NB4 (cell line): ENCODE results near the gene CDH7.

Experiments used
- DNase-seq: peaks from one replicate; pipeline ENCODE4 v3.0.0; 2010; ENCODE audit warnings: low read depth
- H3K4me3 ChIP-seq: one replicate; pipeline ENCODE4 v1.5.1; 2011; ENCODE audit warnings: mild to moderate bottlenecking, low read depth, low read length, moderate library complexity
- MYC ChIP-seq: IDR thresholded peaks from 2 replicates; pipeline ENCODE4 v1.6.1; 2011; ENCODE audit warnings: low read depth, low read length
- POLR2A ChIP-seq: IDR thresholded peaks from 2 replicates; pipeline ENCODE4 v1.6.1; 2011; ENCODE audit warnings: mild to moderate bottlenecking; ENCODE audit not compliant: insufficient read length; ENCODE audit errors: extremely low read depth
- TF ChIP-seq, protein P1 (sequence below): IDR thresholded peaks from 2 replicates; pipeline ENCODE4 v1.6.1; 2011; ENCODE audit warnings: low read depth, low read length
- TF ChIP-seq, protein P2 (sequence below): IDR thresholded peaks from one replicate; pipeline ENCODE4 v1.5.1; 2012; ENCODE audit warnings: low read depth, low read length

CDH7 gene

DNA sequence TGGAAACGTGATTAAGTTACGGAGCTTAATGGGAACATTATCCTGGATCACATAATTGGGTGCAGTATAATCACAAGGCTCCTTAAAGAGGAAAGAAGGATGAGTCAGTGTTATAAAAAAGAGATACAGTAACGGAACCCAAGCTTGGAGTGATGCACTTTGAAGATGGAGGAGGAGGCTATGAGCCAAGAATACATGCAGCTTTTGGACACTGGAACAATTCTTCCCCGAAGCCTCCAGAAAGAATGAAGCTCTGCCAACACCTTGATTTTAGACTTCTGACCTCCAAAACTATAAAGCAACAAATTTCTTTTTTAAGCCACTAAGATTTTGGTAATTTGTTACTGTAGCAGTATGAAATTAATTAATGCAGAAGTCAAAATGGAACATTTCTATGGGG is 85.1 kb downstream of the CDH7 start:
- TF ChIP-seq, protein P1, sequence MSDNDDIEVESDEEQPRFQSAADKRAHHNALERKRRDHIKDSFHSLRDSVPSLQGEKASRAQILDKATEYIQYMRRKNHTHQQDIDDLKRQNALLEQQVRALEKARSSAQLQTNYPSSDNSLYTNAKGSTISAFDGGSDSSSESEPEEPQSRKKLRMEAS, result no peak
- TF ChIP-seq, protein P2, sequence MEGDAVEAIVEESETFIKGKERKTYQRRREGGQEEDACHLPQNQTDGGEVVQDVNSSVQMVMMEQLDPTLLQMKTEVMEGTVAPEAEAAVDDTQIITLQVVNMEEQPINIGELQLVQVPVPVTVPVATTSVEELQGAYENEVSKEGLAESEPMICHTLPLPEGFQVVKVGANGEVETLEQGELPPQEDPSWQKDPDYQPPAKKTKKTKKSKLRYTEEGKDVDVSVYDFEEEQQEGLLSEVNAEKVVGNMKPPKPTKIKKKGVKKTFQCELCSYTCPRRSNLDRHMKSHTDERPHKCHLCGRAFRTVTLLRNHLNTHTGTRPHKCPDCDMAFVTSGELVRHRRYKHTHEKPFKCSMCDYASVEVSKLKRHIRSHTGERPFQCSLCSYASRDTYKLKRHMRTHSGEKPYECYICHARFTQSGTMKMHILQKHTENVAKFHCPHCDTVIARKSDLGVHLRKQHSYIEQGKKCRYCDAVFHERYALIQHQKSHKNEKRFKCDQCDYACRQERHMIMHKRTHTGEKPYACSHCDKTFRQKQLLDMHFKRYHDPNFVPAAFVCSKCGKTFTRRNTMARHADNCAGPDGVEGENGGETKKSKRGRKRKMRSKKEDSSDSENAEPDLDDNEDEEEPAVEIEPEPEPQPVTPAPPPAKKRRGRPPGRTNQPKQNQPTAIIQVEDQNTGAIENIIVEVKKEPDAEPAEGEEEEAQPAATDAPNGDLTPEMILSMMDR, result no peak
- TF ChIP-seq POLR2A, result no peak
- H3K4me3 ChIP-seq, result no peak overlapping the region
- no peak for DNase-seq

DNA sequence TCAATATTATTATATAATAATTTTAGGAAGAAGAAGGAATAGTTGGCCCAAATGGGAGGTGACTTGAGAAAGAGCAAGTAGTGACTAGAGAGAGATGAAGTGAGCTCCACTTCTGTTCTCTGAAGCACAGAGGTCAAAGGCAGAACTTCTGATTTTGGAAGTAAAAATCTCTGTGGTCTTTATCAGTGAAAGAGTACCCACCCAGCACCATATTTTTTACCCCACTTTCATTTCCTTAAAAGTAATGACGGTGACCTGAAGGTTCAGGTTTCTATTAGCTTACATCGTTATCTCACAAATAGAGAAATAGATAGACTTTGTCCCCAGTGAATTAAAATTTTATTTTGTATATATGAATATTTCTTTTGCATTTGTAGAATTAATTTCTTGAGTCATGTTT is 95.3 kb downstream of the CDH7 start:
- no peak for DNase-seq
- H3K4me3 ChIP-seq, result no peak overlapping the region
- no peak for TF ChIP-seq MYC
- TF ChIP-seq, protein P1, result no peak
- no peak for TF ChIP-seq POLR2A
- TF ChIP-seq, protein P2, result no peak

DNA sequence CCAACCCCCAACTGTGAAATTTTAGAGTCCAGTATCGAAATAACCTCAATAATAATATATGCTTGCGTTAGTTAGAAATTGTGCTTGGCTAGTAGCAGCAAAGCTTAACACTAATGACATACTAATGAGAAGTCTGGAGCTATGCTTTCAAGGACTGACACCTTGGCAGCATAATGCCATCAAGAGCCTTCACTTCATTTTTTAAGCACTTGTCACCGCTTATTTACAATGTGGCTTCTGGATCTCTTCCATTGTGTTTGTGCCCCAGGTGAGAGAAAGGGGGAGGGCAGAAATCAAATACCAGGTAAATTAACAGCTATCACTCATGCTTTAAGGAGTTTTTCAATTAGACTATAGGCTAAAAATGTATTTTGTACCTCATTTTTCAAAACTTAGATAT is 101.5 kb downstream of the CDH7 start:
- no peak overlapping the region for H3K4me3 ChIP-seq
- no peak for DNase-seq
- TF ChIP-seq MYC (no peak), POLR2A (no peak)
- TF ChIP-seq, protein P2, result no peak
- TF ChIP-seq, protein P1, result no peak

DNA sequence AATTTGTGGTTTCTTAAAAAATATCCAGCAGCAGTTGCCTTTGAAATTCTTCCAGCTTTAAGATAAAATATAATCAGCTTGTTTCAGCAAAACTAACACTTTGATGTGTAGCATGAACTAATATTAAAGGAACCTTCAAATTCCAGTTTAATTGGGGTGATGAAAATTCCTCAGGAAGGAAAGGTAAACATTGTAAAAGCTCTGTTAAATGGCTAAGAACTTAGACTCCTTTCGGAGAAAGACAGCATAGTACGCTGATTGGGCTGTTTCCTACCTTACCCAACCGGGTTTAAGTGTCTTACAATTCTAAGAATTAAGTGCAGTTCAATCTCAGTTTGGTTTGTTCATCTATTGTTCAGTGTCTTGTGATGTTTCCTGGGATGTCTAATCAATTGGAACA is 108.3 kb downstream of the CDH7 start:
- H3K4me3 ChIP-seq, result no peak overlapping the region
- no peak for DNase-seq
- TF ChIP-seq, protein P1, result no peak

DNA sequence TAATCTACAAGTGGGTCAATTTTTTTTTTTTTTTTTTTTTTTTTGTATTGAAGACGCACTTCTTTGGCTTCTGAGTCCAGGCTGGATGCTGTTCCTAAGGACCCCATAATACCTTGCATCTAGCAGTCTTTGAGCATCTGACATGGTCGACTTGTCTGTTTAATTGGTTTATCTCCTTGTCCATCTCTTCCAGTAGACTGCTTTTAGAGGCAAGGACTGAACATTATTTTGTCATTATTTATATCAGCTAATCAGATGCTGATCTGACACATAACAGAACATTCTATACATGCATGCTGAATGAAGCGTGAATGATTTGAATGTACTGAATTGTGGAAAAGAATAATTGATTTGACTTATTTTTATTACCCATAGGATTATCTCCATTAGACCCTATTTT is 118.7 kb downstream of the CDH7 start:
- DNase-seq, result no peak

DNA sequence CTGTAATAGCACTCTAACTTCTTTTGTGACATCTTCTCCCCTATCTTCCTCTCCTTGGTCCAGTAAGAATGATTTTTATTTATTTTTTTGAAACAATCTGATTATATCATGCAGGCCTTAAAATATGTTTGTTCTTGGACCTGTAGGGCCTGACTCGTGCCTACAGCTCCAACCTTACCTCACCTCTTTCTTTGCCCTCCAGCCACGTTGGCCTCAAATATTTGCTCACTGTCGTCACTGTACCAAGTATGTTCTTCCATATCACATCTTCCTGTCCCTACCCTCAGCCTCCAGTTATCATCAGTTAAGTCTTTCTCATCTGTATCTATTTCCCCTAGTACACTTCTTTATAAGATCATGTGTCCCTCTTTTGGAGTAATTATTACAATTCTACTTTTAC is 125.5 kb downstream of the CDH7 start:
- H3K4me3 ChIP-seq, result no peak overlapping the region
- TF ChIP-seq, protein P2, result no peak
- no peak for DNase-seq

More for the DNA sequence above, 118.7 kb downstream of the CDH7 start:
- TF ChIP-seq, protein P2, result no peak
- TF ChIP-seq POLR2A, result no peak
- no peak for TF ChIP-seq MYC
- no peak overlapping the region for H3K4me3 ChIP-seq
